WTC11 (cell line): ENCODE data around the gene NXN. TPM values are rescaled to one million over a fixed set of nuclear protein-coding genes. Genes with fewer than 3 reads are reported as not detected.

Source experiments
- ATAC-seq: fragments of 200-7000 bp; cut with Tn5 transposase; 2 replicates; pipeline ENCODE4 v1.10.0; 2021; ENCODE audit warnings: mild to moderate bottlenecking, moderate library complexity
- CTCF ChIA-PET: fragments of 300-600 bp; sonication (Branson Sonifier 250); formaldehyde crosslinking; loops from one replicate; lab custom pipeline; 2021; ENCODE audit warnings: antibody characterized with exemption; lab: Charles Lee
- POLR2A ChIA-PET: fragments of 350-600 bp; sonication (Branson Sonifier 250); formaldehyde crosslinking; loops from one replicate; lab custom pipeline; 2021; ENCODE audit warnings: antibody characterized with exemption; lab: Charles Lee
- DNase-seq: peaks from one replicate; pipeline ENCODE4 v3.0.0; 2021; ENCODE audit warnings: low spot score
- H3K27ac Mint-ChIP-seq: 2 replicates; pipeline ENCODE4 v1.8.0; 2021; ENCODE audit warnings: mixed read lengths
- H3K27me3 Mint-ChIP-seq: 2 replicates; pipeline ENCODE4 v1.8.0; 2021; ENCODE audit warnings: low read depth, mild to moderate bottlenecking, moderate library complexity, mixed read lengths
- H3K36me3 Mint-ChIP-seq: 2 replicates; pipeline ENCODE4 v1.8.0; 2021; ENCODE audit warnings: mixed read lengths
- H3K4me1 Mint-ChIP-seq: 2 replicates; pipeline ENCODE4 v1.8.0; 2022; ENCODE audit warnings: mixed read lengths
- H3K4me3 Mint-ChIP-seq: 2 replicates; pipeline ENCODE4 v1.8.0; 2021; ENCODE audit warnings: mild to moderate bottlenecking, moderate library complexity, mixed read lengths
- H3K9me3 Mint-ChIP-seq: 2 replicates; pipeline ENCODE4 v1.8.0; 2021; ENCODE audit warnings: mixed read lengths
- AFF4 ChIP-seq: sonication (generic); formaldehyde crosslinking; IDR thresholded peaks from 2 replicates; pipeline ENCODE4 v1.8.1; 2023; ENCODE audit warnings: mild to moderate bottlenecking, missing genetic modification reagents, borderline replicate concordance
- ATF2 ChIP-seq: sonication (generic); formaldehyde crosslinking; IDR thresholded peaks from 2 replicates; pipeline ENCODE4 v1.8.1; 2022; ENCODE audit warnings: low read depth, missing genetic modification reagents, borderline replicate concordance
- ATF6 ChIP-seq: sonication (generic); formaldehyde crosslinking; IDR thresholded peaks from 2 replicates; pipeline ENCODE4 v1.8.1; 2023; ENCODE audit warnings: mild to moderate bottlenecking, missing genetic modification reagents
- E2F5 ChIP-seq: sonication (generic); formaldehyde crosslinking; IDR thresholded peaks from 2 replicates; pipeline ENCODE4 v1.8.1; 2022; ENCODE audit warnings: mild to moderate bottlenecking, moderate library complexity, missing genetic modification reagents
- ESRRA ChIP-seq: sonication (generic); formaldehyde crosslinking; IDR thresholded peaks from 2 replicates; pipeline ENCODE4 v1.8.1; 2022; ENCODE audit warnings: mild to moderate bottlenecking, missing genetic modification reagents, borderline replicate concordance
- FOXK1 ChIP-seq: sonication (generic); formaldehyde crosslinking; IDR thresholded peaks from 2 replicates; pipeline ENCODE4 v1.8.0; 2022; ENCODE audit warnings: mild to moderate bottlenecking, moderate library complexity, missing genetic modification reagents
- MXD4 ChIP-seq: fragments of 250-450 bp; sonication (Bioruptor Pico); IDR thresholded peaks from 2 replicates; pipeline ENCODE4 v1.8.0; 2021; ENCODE audit warnings: mild to moderate bottlenecking, moderate library complexity, borderline replicate concordance
- MYBL2 ChIP-seq: sonication (generic); formaldehyde crosslinking; IDR thresholded peaks from 2 replicates; pipeline ENCODE4 v1.8.1; 2023; ENCODE audit warnings: mild to moderate bottlenecking, moderate library complexity, missing genetic modification reagents
- ZBTB21 ChIP-seq: sonication (generic); formaldehyde crosslinking; IDR thresholded peaks from 2 replicates; pipeline ENCODE4 v1.8.1; 2023; ENCODE audit warnings: mild to moderate bottlenecking, missing genetic modification reagents, borderline replicate concordance
- ZMAT4 ChIP-seq: fragments of 250-450 bp; sonication (Bioruptor Pico); IDR thresholded peaks from 2 replicates; pipeline ENCODE4 v1.9.0; 2021; ENCODE audit warnings: mild to moderate bottlenecking
- total RNA-seq: library from RNA; stranded (reverse); gene quantifications from 3 replicates; pipeline ENCODE4 v1.2.3, GENCODE V29; 2021

The NXN gene
- total RNA-seq, 1 experiment from 2014 or later, result 96.8 TPM

- no peaks in the 10 kb centered on the region for H3K9me3 Mint-ChIP-seq
- H3K27ac Mint-ChIP-seq, result peak overlapping the region; percentile 51; the same call in 1 of the 2 replicates
- CTCF ChIA-PET, result interaction anchor here (1.5 kb wide), 1 partner anchor 18 kb away, joined by 4 read pairs; no protein-coding TSS in a partner anchor
- no peaks in the 10 kb centered on the region for H3K27me3 Mint-ChIP-seq
- no peak for DNase-seq
- no peak overlapping the region for H3K4me3 Mint-ChIP-seq
- no peaks in the 10 kb centered on the region; the same call in 1 of the 2 replicates for H3K36me3 Mint-ChIP-seq
- no peak for ATAC-seq
- POLR2A ChIA-PET, result interaction anchor here (0.5 to 0.9 kb wide), 2 partner anchors 81 to 163 kb away, joined by 3 to 5 read pairs; no protein-coding TSS in a partner anchor
- 0 out of 2 replicates have a peak, but pooled peaks have one; percentile 12 for TF ChIP-seq ATF2 (CRISPR knock-in tag)
- no peak for TF ChIP-seq ZMAT4
- H3K4me1 Mint-ChIP-seq, result peaks cover 46% of the 10 kb centered on the region
Measured at GRCh38 chr17:896953-897661, 82.5 kb downstream of the NXN start.

GRCh38 chr17:896454-896853 lies 83.1 kb downstream of the NXN start:
- TF ChIP-seq ESRRA (CRISPR knock-in tag) (no peak), AFF4 (no peak), MYBL2 (CRISPR knock-in tag) (no peak), ZBTB21 (CRISPR knock-in tag) (no peak), FOXK1 (CRISPR knock-in tag) (no peak), E2F5 (CRISPR knock-in tag) (no peak), MXD4 (CRISPR knock-in tag) (no peak)
- TF ChIP-seq, all 79 proteins: peak for 0
- ChIA-PET POLR2A (interaction anchor here (0.9 kb wide), 1 partner anchor 82 kb away, joined by 3 read pairs; no protein-coding TSS in a partner anchor), CTCF (interaction anchor here (1.5 kb wide), 1 partner anchor 17 kb away, joined by 4 read pairs; no protein-coding TSS in a partner anchor)
- H3K4me1 Mint-ChIP-seq, result peaks cover 39% of the 10 kb centered on the region
- H3K9me3 Mint-ChIP-seq, result no peaks in the 10 kb centered on the region
- DNase-seq (no peak), ATAC-seq (no peak)
- peak overlapping the region; percentile 51; the same call in 1 of the 2 replicates for H3K27ac Mint-ChIP-seq
- no peaks in the 10 kb centered on the region; the same call in 1 of the 2 replicates for H3K36me3 Mint-ChIP-seq
- no peaks in the 10 kb centered on the region for H3K27me3 Mint-ChIP-seq
- H3K4me3 Mint-ChIP-seq, result no peak overlapping the region

GRCh38 chr17:892958-893357 lies 86.6 kb downstream of the NXN start:
- Mint-ChIP-seq H3K36me3 (no peaks in the 10 kb centered on the region; the same call in 1 of the 2 replicates), H3K9me3 (no peaks in the 10 kb centered on the region), H3K4me1 (peaks cover 38% of the 10 kb centered on the region), H3K4me3 (no peak overlapping the region), H3K27ac (peak overlapping the region; percentile 32; the same call in 1 of the 2 replicates), H3K27me3 (no peaks in the 10 kb centered on the region)
- POLR2A ChIA-PET, result no interaction called here
- DNase-seq (no peak), ATAC-seq (no peak)
- CTCF ChIA-PET, result no interaction called here
- no peak for TF ChIP-seq ATF6 (CRISPR knock-in tag)
- TF ChIP-seq AFF4, result no peak
